Tibial artery (tissue), 4 donors: ENCODE data around the gene FARS2.

Experiments used
- DNase-seq, 2 donors: peaks; one replicate each; pipeline ENCODE4 v3.0.0-alpha.2; 2019
- H3K27ac ChIP-seq, 2 donors: fragments of 200-600 bp; sonication (generic) in 1 of 2; 1 replicate in 1 of 2; 2 replicates in 1 of 2; pipeline ENCODE4 v1.5.1; 2018 to 2019; ENCODE audit warnings: mild to moderate bottlenecking in 1 of 2
- H3K27me3 ChIP-seq, 2 donors: fragments of 200-600 bp; sonication (generic) in 1 of 2; one replicate each; pipeline versions ENCODE4 v1.5.1 to v1.6.0; 2016 to 2019
- H3K36me3 ChIP-seq, 3 donors: fragments of 200-600 bp; sonication (generic) in 2 of 3; one replicate each; pipeline ENCODE4 v1.5.1; 2016 to 2019; ENCODE audit warnings: mild to moderate bottlenecking in 2 of 3
- H3K4me1 ChIP-seq, 4 donors: fragments of 200-600 bp; sonication (generic) in 2 of 4; 1 replicate in 3 of 4; 2 replicates in 1 of 4; pipeline ENCODE4 v1.5.1; 2016 to 2019
- H3K4me3 ChIP-seq, 2 donors: fragments of 200-600 bp; sonication (generic) in 1 of 2; 1 replicate in 1 of 2; 2 replicates in 1 of 2; pipeline ENCODE4 v1.5.1; 2018 to 2019; ENCODE audit warnings: mild to moderate bottlenecking in 2 of 2
- H3K9me3 ChIP-seq, 3 donors: fragments of 200-600 bp; sonication (generic) in 1 of 3; one replicate each; pipeline ENCODE4 v1.5.1; 2016 to 2019
- intact Hi-C: fragments of 100-400 bp; cut with DNase I; formaldehyde crosslinking; loops from one replicate; pipeline ENCODE4 v1.15.0; 2023; ENCODE audit warnings: low total_unique reads
- TF ChIP-seq, protein P1 (sequence below), 2 experiments: fragments of 200-600 bp in 1 of 2; fragments of 450-650 bp in 1 of 2; IDR thresholded peaks; one replicate each; pipeline ENCODE4 v1.5.1; 2017 to 2019; ENCODE audit warnings: antibody characterized with exemption in 2 of 2, mild to moderate bottlenecking in 1 of 2, moderate library complexity in 1 of 2

FARS2 gene

DNA sequence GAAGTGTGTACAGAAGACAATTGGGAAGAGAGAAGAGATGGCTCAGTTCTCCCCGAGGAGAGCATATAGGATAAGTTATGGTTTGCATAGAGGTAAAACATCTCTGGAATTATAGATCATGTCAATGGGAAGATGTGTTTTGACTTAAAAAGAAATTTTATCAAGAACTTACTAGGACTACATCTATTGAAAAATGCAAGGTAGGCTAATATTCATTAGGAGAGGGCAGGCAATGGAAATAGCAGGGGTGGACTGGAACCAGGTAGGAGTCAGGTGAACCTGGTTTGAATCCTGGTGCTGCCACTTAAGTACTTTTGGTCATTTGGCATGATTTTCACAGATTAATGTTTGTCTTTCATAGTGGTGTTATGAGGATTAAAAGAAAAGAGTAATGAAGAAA lies 96.2 kb downstream of the FARS2 start:
- no peak for DNase-seq
- TF ChIP-seq, protein P1, sequence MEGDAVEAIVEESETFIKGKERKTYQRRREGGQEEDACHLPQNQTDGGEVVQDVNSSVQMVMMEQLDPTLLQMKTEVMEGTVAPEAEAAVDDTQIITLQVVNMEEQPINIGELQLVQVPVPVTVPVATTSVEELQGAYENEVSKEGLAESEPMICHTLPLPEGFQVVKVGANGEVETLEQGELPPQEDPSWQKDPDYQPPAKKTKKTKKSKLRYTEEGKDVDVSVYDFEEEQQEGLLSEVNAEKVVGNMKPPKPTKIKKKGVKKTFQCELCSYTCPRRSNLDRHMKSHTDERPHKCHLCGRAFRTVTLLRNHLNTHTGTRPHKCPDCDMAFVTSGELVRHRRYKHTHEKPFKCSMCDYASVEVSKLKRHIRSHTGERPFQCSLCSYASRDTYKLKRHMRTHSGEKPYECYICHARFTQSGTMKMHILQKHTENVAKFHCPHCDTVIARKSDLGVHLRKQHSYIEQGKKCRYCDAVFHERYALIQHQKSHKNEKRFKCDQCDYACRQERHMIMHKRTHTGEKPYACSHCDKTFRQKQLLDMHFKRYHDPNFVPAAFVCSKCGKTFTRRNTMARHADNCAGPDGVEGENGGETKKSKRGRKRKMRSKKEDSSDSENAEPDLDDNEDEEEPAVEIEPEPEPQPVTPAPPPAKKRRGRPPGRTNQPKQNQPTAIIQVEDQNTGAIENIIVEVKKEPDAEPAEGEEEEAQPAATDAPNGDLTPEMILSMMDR (IDR thresholded peaks at IDR 0.05) = no peak
- H3K4me1 ChIP-seq = no peaks in the 10 kb centered on the region
- H3K36me3 ChIP-seq = no peaks in the 10 kb centered on the region
- H3K9me3 ChIP-seq = no peaks in the 10 kb centered on the region
- no peak overlapping the region for H3K27ac ChIP-seq
- no peak overlapping the region for H3K4me3 ChIP-seq
- intact Hi-C loops = no loop called here
- H3K27me3 ChIP-seq = no peaks in the 10 kb centered on the region

- no peaks in the 10 kb centered on the region for H3K36me3 ChIP-seq
- H3K27ac ChIP-seq = no peak overlapping the region
- no peaks in the 10 kb centered on the region for H3K4me1 ChIP-seq
- intact Hi-C loops = no loop called here
- TF ChIP-seq, protein P1 (IDR thresholded peaks at IDR 0.05) = no peak
- no peak overlapping the region for H3K4me3 ChIP-seq
- DNase-seq = no peak
- no peaks in the 10 kb centered on the region for H3K27me3 ChIP-seq
- H3K9me3 ChIP-seq = no peaks in the 10 kb centered on the region
Measured at GRCh38 chr6:5359417-5359816, 98.1 kb downstream of the FARS2 start.

- Histone ChIP-seq H3K36me3 (no peaks in the 10 kb centered on the region), H3K27ac (no peak overlapping the region), H3K4me1 (no peaks in the 10 kb centered on the region), H3K9me3 (no peaks in the 10 kb centered on the region), H3K4me3 (no peak overlapping the region), H3K27me3 (no peaks in the 10 kb centered on the region)
- intact Hi-C loops = no loop called here
- no peak for DNase-seq
- TF ChIP-seq, protein P1 (IDR thresholded peaks at IDR 0.05) = no peak
Measured at GRCh38 chr6:5361396-5361795, 100.1 kb downstream of the FARS2 start.

DNA sequence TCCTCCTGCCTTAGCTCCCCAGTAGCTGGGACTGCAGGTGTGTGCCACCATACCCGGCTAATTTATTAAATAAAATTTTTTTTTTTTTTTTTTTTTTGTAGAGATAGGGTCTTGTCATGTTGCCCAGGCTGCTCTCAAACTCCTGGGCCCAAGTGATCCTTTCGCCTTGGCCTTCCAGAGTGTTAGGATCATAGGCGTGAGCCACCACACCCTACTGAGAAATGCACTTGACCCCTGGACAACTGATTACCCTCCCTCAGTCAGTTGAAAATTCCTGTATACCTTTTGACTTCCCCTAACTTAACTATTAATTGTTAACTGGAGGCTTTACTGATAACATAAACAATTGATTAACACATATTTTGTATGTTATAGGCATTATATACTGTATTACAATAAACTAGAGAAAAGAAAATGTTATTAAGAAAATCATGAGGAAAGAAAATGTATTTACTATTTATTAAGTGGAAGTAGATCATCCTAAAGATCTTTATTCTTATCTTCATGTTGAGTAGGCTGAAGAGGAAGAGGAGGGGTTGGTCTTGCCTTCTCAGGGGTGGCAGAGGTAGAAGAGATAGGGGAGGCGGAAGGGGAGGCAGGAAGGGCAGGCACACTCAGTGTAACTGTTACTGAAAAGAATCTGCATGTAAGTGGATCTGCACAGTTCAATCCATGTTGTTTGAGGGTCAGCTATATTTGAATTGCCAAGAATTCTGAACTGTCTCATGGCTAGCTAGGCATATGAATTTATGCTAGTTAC lies 104.3 kb downstream of the FARS2 start:
- H3K27me3 ChIP-seq = no peaks in the 10 kb centered on the region
- H3K27ac ChIP-seq = no peak overlapping the region
- H3K9me3 ChIP-seq = no peaks in the 10 kb centered on the region
- TF ChIP-seq, protein P1 (IDR thresholded peaks at IDR 0.05) = no peak
- H3K4me1 ChIP-seq = peaks cover 0 to 6% (median 0%) of the 10 kb centered on the region in 4 donors
- H3K4me3 ChIP-seq = no peak overlapping the region
- no peak for DNase-seq
- intact Hi-C loops = no loop called here
- H3K36me3 ChIP-seq = peaks cover 0 to 10% (median 8%) of the 10 kb centered on the region in 3 donors

GRCh38 chr6:5366941-5367340 lies 105.6 kb downstream of the FARS2 start:
- Histone ChIP-seq H3K4me3 (no peak overlapping the region), H3K4me1 (peaks cover 0 to 6% (median 0%) of the 10 kb centered on the region in 4 donors), H3K27ac (no peak overlapping the region), H3K36me3 (peaks cover 0 to 10% (median 8%) of the 10 kb centered on the region in 3 donors), H3K27me3 (no peaks in the 10 kb centered on the region), H3K9me3 (no peaks in the 10 kb centered on the region)
- DNase-seq = no peak
- intact Hi-C loops = no loop called here
- TF ChIP-seq, protein P1 (IDR thresholded peaks at IDR 0.05) = no peak
